OCI-LY7 (cell line): ENCODE results near the gene DNM2.

Experiments used
- EZH2phosphoT487 ChIP-seq: fragments of 200-600 bp; sonication (generic); IDR thresholded peaks from 2 replicates; pipeline ENCODE4 v1.6.1; 2018; ENCODE audit warnings: low read depth, borderline replicate concordance, mild to moderate bottlenecking, mixed run types, antibody characterized with exemption, low read length, moderate library complexity, mixed read lengths
- TF ChIP-seq, protein P1 (sequence below): fragments of 200-600 bp; sonication (generic); conservative IDR thresholded peaks from 2 replicates; pipeline ENCODE4 v1.5.1; 2014; ENCODE audit warnings: mild to moderate bottlenecking, antibody characterized with exemption, low read length, moderate library complexity, mixed read lengths

DNA sequence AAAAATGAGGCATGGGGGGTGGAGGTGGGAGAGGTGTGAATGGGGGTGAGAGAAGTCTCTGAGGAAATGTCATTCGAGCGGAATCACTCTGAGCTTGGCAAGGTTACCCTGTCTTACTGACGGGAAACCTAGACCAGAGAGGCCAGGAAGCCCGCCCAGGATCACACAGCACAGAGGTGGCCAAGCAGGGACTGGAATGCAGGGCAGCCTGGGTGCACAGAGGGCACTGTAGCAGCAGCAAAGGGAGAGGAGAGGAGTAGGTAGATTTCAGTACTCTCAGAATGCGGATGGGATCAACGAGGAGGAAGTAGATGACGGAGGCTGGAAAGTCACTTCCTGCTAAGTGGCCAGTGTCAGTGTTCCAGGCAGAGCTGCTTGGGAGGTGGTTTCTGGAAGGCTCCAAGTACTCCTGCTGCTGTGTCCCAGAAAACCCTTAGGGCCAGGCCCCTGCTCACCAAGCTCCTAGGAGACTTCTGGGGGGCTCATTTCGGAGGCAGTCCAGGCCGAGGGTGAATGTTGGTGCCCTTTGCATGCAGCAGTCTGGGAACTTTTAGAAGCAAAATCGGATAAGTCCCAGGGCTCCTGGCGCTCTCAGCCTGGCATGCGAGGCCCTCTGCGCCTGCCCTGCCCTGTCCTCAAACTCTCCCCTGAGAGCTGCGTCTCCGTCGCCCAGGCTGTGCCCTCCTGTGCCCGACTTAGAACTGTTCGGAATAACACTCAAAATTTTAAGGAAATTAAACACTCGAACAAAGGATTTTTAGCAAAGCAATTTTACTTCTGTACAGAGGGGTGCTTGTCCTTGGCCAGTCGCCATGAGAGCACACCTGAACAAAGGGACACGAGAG, 33.5 kb downstream of the DNM2 start:
- TF ChIP-seq, protein P1, sequence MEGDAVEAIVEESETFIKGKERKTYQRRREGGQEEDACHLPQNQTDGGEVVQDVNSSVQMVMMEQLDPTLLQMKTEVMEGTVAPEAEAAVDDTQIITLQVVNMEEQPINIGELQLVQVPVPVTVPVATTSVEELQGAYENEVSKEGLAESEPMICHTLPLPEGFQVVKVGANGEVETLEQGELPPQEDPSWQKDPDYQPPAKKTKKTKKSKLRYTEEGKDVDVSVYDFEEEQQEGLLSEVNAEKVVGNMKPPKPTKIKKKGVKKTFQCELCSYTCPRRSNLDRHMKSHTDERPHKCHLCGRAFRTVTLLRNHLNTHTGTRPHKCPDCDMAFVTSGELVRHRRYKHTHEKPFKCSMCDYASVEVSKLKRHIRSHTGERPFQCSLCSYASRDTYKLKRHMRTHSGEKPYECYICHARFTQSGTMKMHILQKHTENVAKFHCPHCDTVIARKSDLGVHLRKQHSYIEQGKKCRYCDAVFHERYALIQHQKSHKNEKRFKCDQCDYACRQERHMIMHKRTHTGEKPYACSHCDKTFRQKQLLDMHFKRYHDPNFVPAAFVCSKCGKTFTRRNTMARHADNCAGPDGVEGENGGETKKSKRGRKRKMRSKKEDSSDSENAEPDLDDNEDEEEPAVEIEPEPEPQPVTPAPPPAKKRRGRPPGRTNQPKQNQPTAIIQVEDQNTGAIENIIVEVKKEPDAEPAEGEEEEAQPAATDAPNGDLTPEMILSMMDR, result no peak
- TF ChIP-seq EZH2phosphoT487, result no peak
